WTC11 (cell line): Measurements from ENCODE around the gene CELF4. TPM values are rescaled to one million over a fixed set of nuclear protein-coding genes. Genes with fewer than 3 reads are reported as not detected.

Source experiments
- ATAC-seq: fragments of 200-7000 bp; cut with Tn5 transposase; 2 replicates; pipeline ENCODE4 v1.10.0; 2021; ENCODE audit warnings: mild to moderate bottlenecking, moderate library complexity
- CTCF ChIA-PET: fragments of 300-600 bp; sonication (Branson Sonifier 250); formaldehyde crosslinking; loops from one replicate; lab custom pipeline; 2021; ENCODE audit warnings: antibody characterized with exemption; lab: Charles Lee
- POLR2A ChIA-PET: fragments of 350-600 bp; sonication (Branson Sonifier 250); formaldehyde crosslinking; loops from one replicate; lab custom pipeline; 2021; ENCODE audit warnings: antibody characterized with exemption; lab: Charles Lee
- DNase-seq: peaks from one replicate; pipeline ENCODE4 v3.0.0; 2021; ENCODE audit warnings: low spot score
- H3K27ac Mint-ChIP-seq: 2 replicates; pipeline ENCODE4 v1.8.0; 2021; ENCODE audit warnings: mixed read lengths
- H3K27me3 Mint-ChIP-seq: 2 replicates; pipeline ENCODE4 v1.8.0; 2021; ENCODE audit warnings: low read depth, mild to moderate bottlenecking, moderate library complexity, mixed read lengths
- H3K36me3 Mint-ChIP-seq: 2 replicates; pipeline ENCODE4 v1.8.0; 2021; ENCODE audit warnings: mixed read lengths
- H3K4me1 Mint-ChIP-seq: 2 replicates; pipeline ENCODE4 v1.8.0; 2022; ENCODE audit warnings: mixed read lengths
- H3K4me3 Mint-ChIP-seq: 2 replicates; pipeline ENCODE4 v1.8.0; 2021; ENCODE audit warnings: mild to moderate bottlenecking, moderate library complexity, mixed read lengths
- H3K9me3 Mint-ChIP-seq: 2 replicates; pipeline ENCODE4 v1.8.0; 2021; ENCODE audit warnings: mixed read lengths
- CREM ChIP-seq: sonication (generic); formaldehyde crosslinking; IDR thresholded peaks from 2 replicates; pipeline ENCODE4 v1.8.1; 2022; ENCODE audit warnings: mild to moderate bottlenecking, missing genetic modification reagents, moderate library complexity
- ERG ChIP-seq: fragments of 250-450 bp; sonication (Bioruptor Pico); IDR thresholded peaks from 2 replicates; pipeline ENCODE4 v1.8.0; 2021; ENCODE audit warnings: mild to moderate bottlenecking
- HMGA2 ChIP-seq: fragments of 250-450 bp; sonication (Bioruptor Pico); IDR thresholded peaks from 2 replicates; pipeline ENCODE4 v1.4.0; 2021; ENCODE audit warnings: mild to moderate bottlenecking, moderate library complexity
- KAT7 ChIP-seq: sonication (generic); formaldehyde crosslinking; IDR thresholded peaks from 2 replicates; pipeline ENCODE4 v1.8.1; 2023; ENCODE audit warnings: missing genetic modification reagents, mild to moderate bottlenecking, borderline replicate concordance
- MYBL2 ChIP-seq: sonication (generic); formaldehyde crosslinking; IDR thresholded peaks from 2 replicates; pipeline ENCODE4 v1.8.1; 2023; ENCODE audit warnings: mild to moderate bottlenecking, moderate library complexity, missing genetic modification reagents
- NFYB ChIP-seq: sonication (generic); formaldehyde crosslinking; conservative IDR thresholded peaks from 2 replicates; pipeline ENCODE4 v1.8.0; 2022; ENCODE audit warnings: low read depth, missing genetic modification reagents
- PRDM15 ChIP-seq: sonication (generic); formaldehyde crosslinking; IDR thresholded peaks from 2 replicates; pipeline ENCODE4 v1.8.0; 2022; ENCODE audit warnings: missing genetic modification reagents
- RELA ChIP-seq: sonication (generic); formaldehyde crosslinking; IDR thresholded peaks from 2 replicates; pipeline ENCODE4 v1.8.1; 2022; ENCODE audit warnings: missing genetic modification reagents, mild to moderate bottlenecking, borderline replicate concordance
- TP53 ChIP-seq: sonication (generic); formaldehyde crosslinking; IDR thresholded peaks from 2 replicates; pipeline ENCODE4 v1.8.1; 2023; ENCODE audit warnings: mild to moderate bottlenecking, missing genetic modification reagents
- USF1 ChIP-seq: sonication (generic); formaldehyde crosslinking; IDR thresholded peaks from 2 replicates; pipeline ENCODE4 v1.8.0; 2022; ENCODE audit warnings: mild to moderate bottlenecking, missing genetic modification reagents
- ZNF219 ChIP-seq: sonication (generic); formaldehyde crosslinking; IDR thresholded peaks from 2 replicates; pipeline ENCODE4 v1.8.0; 2023; ENCODE audit warnings: missing genetic modification reagents, mild to moderate bottlenecking, borderline replicate concordance
- ZNF671 ChIP-seq: fragments of 250-450 bp; sonication (Bioruptor Pico); IDR thresholded peaks from 2 replicates; pipeline ENCODE4 v1.8.0; 2021; ENCODE audit warnings: mild to moderate bottlenecking
- total RNA-seq: library from RNA; stranded (reverse); gene quantifications from 3 replicates; pipeline ENCODE4 v1.2.3, GENCODE V29; 2021
- TF ChIP-seq, protein P1 (sequence below): sonication (generic); formaldehyde crosslinking; IDR thresholded peaks from 2 replicates; pipeline ENCODE4 v1.8.1; 2023; ENCODE audit warnings: mild to moderate bottlenecking, missing genetic modification reagents, borderline replicate concordance

The CELF4 gene
- total RNA-seq, 1 experiment from 2014 or later, result 2.9 TPM

DNA sequence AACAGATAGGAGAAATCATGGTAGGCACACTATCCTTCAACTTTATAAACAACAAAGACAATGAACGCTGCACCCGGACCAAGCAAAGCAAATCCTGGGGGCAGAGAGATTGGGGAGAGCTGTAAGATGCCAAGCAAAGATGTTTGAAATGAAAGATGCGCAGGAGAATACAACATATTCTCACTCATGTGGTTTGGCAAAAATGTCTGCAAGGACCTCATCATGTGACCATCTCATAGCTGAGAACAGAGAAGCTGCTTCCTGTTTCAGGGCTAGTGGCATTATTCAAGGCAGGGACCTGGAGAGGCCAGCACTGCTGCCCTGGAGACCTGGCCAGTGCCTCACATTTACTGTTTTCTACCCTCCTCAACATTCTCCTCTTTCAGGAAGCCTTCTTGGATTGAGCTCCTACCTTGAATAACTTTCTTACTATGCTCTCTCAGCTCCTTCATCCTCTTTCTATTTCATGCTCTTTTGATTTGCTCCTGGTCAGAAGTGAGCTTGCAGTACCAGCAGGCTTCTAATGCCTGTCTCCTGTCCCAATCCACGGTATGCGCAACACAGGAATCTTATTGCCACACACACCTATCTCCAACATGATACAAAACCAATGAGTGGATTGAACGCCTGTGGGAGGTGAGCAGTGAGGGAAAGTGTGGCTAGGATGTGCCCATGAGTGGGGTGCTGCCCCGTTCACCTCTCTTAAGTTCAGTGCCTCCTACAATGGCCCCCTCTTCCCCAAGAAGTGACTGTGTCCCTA, 133.0 kb downstream of the CELF4 start:
- POLR2A ChIA-PET, result no interaction called here
- H3K27ac Mint-ChIP-seq, result no peak overlapping the region

DNA sequence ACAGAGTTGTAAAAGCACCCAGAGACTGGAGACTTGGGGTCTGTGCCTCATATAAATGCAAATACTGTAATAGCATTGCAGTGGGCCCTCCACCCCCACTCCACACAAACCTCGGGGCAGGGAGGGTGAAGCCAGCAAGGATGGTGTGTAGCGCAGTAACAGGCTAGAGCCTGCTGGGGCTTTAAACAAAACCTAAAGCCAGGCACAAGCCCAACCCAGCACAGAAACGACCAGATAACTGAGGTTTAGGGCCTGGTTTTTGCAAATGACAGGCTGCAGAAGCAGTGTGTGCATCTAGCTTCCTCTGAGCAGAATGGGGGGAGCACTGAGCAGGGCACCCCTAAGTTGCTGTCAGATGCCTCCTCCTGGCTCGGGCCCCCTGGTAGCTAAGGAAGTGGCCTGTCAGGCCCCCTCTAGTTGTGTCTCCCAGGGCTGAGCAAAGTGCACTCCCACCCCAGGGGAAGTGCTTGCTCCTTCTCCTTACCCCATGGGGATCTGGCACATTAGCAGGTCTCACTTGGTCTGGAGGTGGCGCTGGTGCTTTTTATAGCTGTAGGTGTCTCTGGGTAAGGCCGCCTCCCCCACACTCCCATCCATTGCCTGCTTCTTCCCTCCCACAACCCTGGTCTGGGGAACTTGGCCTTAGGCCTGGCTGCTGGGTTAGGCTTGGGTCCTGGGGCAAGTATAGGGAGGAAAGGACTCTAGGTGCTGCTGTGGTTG, 135.1 kb downstream of the CELF4 start:
- Mint-ChIP-seq H3K27ac (no peak overlapping the region), H3K9me3 (no peaks in the 10 kb centered on the region), H3K36me3 (no peaks in the 10 kb centered on the region), H3K27me3 (no peaks in the 10 kb centered on the region), H3K4me1 (0 out of 2 replicates have a peak, but pooled peaks cover 3% of the 10 kb centered on the region), H3K4me3 (no peak overlapping the region)
- ChIA-PET POLR2A (no interaction called here), CTCF (interaction anchor here (0.6 to 3.9 kb wide), 17 partner anchors 8 to 488 kb away, joined by 3 to 14 read pairs (median 4); no protein-coding TSS in a partner anchor)
- ATAC-seq, result peak; percentile 89
- peak; percentile 63 for DNase-seq
- TF ChIP-seq MYBL2 (CRISPR knock-in tag) (no peak), CREM (no peak), HMGA2 (CRISPR knock-in tag) (no peak), RELA (no peak), TP53 (CRISPR knock-in tag) (no peak)

More for the DNA sequence above, 133.0 kb downstream of the CELF4 start:
- Mint-ChIP-seq H3K4me3 (no peak overlapping the region), H3K9me3 (no peaks in the 10 kb centered on the region), H3K27me3 (no peaks in the 10 kb centered on the region; the same call in 1 of the 2 replicates), H3K36me3 (no peaks in the 10 kb centered on the region), H3K4me1 (peaks cover 7% of the 10 kb centered on the region; the same call in 1 of the 2 replicates)
- CTCF ChIA-PET, result interaction anchor here (0.7 to 3.9 kb wide), 5 partner anchors 12 to 115 kb away, joined by 3 to 14 read pairs (median 4); no protein-coding TSS in a partner anchor
- ATAC-seq (no peak), DNase-seq (no peak)
- TF ChIP-seq USF1 (CRISPR knock-in tag), result 0 out of 2 replicates have a peak, but pooled peaks have one; percentile 10
- TF ChIP-seq, protein P1, sequence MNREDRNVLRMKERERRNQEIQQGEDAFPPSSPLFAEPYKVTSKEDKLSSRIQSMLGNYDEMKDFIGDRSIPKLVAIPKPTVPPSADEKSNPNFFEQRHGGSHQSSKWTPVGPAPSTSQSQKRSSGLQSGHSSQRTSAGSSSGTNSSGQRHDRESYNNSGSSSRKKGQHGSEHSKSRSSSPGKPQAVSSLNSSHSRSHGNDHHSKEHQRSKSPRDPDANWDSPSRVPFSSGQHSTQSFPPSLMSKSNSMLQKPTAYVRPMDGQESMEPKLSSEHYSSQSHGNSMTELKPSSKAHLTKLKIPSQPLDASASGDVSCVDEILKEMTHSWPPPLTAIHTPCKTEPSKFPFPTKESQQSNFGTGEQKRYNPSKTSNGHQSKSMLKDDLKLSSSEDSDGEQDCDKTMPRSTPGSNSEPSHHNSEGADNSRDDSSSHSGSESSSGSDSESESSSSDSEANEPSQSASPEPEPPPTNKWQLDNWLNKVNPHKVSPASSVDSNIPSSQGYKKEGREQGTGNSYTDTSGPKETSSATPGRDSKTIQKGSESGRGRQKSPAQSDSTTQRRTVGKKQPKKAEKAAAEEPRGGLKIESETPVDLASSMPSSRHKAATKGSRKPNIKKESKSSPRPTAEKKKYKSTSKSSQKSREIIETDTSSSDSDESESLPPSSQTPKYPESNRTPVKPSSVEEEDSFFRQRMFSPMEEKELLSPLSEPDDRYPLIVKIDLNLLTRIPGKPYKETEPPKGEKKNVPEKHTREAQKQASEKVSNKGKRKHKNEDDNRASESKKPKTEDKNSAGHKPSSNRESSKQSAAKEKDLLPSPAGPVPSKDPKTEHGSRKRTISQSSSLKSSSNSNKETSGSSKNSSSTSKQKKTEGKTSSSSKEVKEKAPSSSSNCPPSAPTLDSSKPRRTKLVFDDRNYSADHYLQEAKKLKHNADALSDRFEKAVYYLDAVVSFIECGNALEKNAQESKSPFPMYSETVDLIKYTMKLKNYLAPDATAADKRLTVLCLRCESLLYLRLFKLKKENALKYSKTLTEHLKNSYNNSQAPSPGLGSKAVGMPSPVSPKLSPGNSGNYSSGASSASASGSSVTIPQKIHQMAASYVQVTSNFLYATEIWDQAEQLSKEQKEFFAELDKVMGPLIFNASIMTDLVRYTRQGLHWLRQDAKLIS (CRISPR knock-in tag), result no peak

GRCh38 chr18:37429791-37430190, 135.8 kb downstream of the CELF4 start:
- ATAC-seq (peak; percentile 56), DNase-seq (no peak)
- CTCF ChIA-PET, result interaction anchor here (0.8 to 2.2 kb wide), 8 partner anchors 12 to 124 kb away, joined by 3 to 14 read pairs (median 4); no protein-coding TSS in a partner anchor
- H3K4me1 Mint-ChIP-seq, result 0 out of 2 replicates have a peak, but pooled peaks cover 3% of the 10 kb centered on the region
- H3K36me3 Mint-ChIP-seq, result no peaks in the 10 kb centered on the region
- no peaks in the 10 kb centered on the region for H3K9me3 Mint-ChIP-seq
- TF ChIP-seq HMGA2 (CRISPR knock-in tag), result no peak
- TF ChIP-seq PRDM15, result no peak
- no peak for TF ChIP-seq ERG (CRISPR knock-in tag)
- no peak for TF ChIP-seq KAT7 (CRISPR knock-in tag)
- TF ChIP-seq NFYB, result no peak
- no peak for TF ChIP-seq ZNF671 (CRISPR knock-in tag)
- TF ChIP-seq ZNF219, result no peak
- H3K27me3 Mint-ChIP-seq, result no peaks in the 10 kb centered on the region
- no peak overlapping the region for H3K4me3 Mint-ChIP-seq
- POLR2A ChIA-PET, result no interaction called here
- H3K27ac Mint-ChIP-seq, result no peak overlapping the region
